ENCODE results near the gene FBXO21.
"Not testable (repeated sequence)": the region's sequence is repeated elsewhere in the genome, so short reads cannot be mapped to it uniquely, and the experiment has no call there.

The FBXO21 gene

GRCh38 chr12:117187421-117187820 lies 2.8 kb downstream of the FBXO21 start:
- TF ChIP-seq ZNF70 (CRISPR knock-in tag; IDR thresholded peaks at IDR 0.05) = no peak
- TF ChIP-seq BACH2 (CRISPR knock-in tag; IDR thresholded peaks at IDR 0.05; ENCODE audit: borderline replicate concordance) = no peak
- TF ChIP-seq CSRNP3 (CRISPR knock-in tag; IDR thresholded peaks at IDR 0.05) = no peak
- no peak for TF ChIP-seq POU6F1 (CRISPR knock-in tag; IDR thresholded peaks at IDR 0.05; ENCODE audit: borderline replicate concordance, low read depth)
- TF ChIP-seq PATZ1 (CRISPR knock-in tag; IDR thresholded peaks at IDR 0.05; ENCODE audit: borderline replicate concordance) = no peak
- no peak for TF ChIP-seq CREB5 (CRISPR knock-in tag; IDR thresholded peaks at IDR 0.05; ENCODE audit: low read depth)
- TF ChIP-seq ARNTL (CRISPR knock-in tag; IDR thresholded peaks at IDR 0.05; ENCODE audit: borderline replicate concordance, low read depth) = no peak
- TF ChIP-seq TOX (CRISPR knock-in tag; IDR thresholded peaks at IDR 0.05; ENCODE audit: borderline replicate concordance) = no peak
- no peak for TF ChIP-seq ZC3H10 (CRISPR knock-in tag; IDR thresholded peaks at IDR 0.05)
- TF ChIP-seq ZNF8 (CRISPR knock-in tag; IDR thresholded peaks at IDR 0.05) = no peak
- TF ChIP-seq PPARA (CRISPR knock-in tag; IDR thresholded peaks at IDR 0.05; ENCODE audit: borderline replicate concordance) = no peak
- no peak for TF ChIP-seq ZFP3 (CRISPR knock-in tag; IDR thresholded peaks at IDR 0.05)
- no peak for TF ChIP-seq GLIS3 (CRISPR knock-in tag; IDR thresholded peaks at IDR 0.05)
- TF ChIP-seq RARB (CRISPR knock-in tag; IDR thresholded peaks at IDR 0.05) = no peak
- TF ChIP-seq ISL1 (CRISPR knock-in tag; IDR thresholded peaks at IDR 0.05) = no peak

GRCh38 chr12:117182866-117183265 lies 7.4 kb downstream of the FBXO21 start:
- no peak for TF ChIP-seq CSRNP3 (CRISPR knock-in tag; IDR thresholded peaks at IDR 0.05)
- TF ChIP-seq TOX (CRISPR knock-in tag; IDR thresholded peaks at IDR 0.05; ENCODE audit: borderline replicate concordance) = no peak
- TF ChIP-seq GLIS3 (CRISPR knock-in tag; IDR thresholded peaks at IDR 0.05) = no peak
- no peak for TF ChIP-seq RARB (CRISPR knock-in tag; IDR thresholded peaks at IDR 0.05)
- no peak for TF ChIP-seq TCF4 (CRISPR knock-in tag; IDR thresholded peaks at IDR 0.05; ENCODE audit: borderline replicate concordance)
- ATAC-seq = no peak

More at GRCh38 chr12:117187421-117187820, 2.8 kb downstream of the FBXO21 start:
- no peak for ATAC-seq

- not testable (repeated sequence) for ATAC-seq
These were observed 8.8 kb downstream of the FBXO21 start for GRCh38 chr12:117181468-117181843.

GRCh38 chr12:117180758-117181467 lies 9.4 kb downstream of the FBXO21 start:
- ATAC-seq = no peak
- TF ChIP-seq BACH2 (CRISPR knock-in tag; IDR thresholded peaks at IDR 0.05; ENCODE audit: borderline replicate concordance) = no peak
- no peak for TF ChIP-seq PATZ1 (CRISPR knock-in tag; IDR thresholded peaks at IDR 0.05; ENCODE audit: borderline replicate concordance)
- no peak for TF ChIP-seq TOX (CRISPR knock-in tag; IDR thresholded peaks at IDR 0.05; ENCODE audit: borderline replicate concordance)
- no peak for TF ChIP-seq OSR1 (CRISPR knock-in tag; IDR thresholded peaks at IDR 0.05)
- TF ChIP-seq PPARA (CRISPR knock-in tag; IDR thresholded peaks at IDR 0.05; ENCODE audit: borderline replicate concordance) = no peak
- no peak for TF ChIP-seq CSDC2 (CRISPR knock-in tag; IDR thresholded peaks at IDR 0.05)
- no peak for TF ChIP-seq ZC3H10 (CRISPR knock-in tag; IDR thresholded peaks at IDR 0.05)
- no peak for TF ChIP-seq TSHZ2 (CRISPR knock-in tag; IDR thresholded peaks at IDR 0.05)
- TF ChIP-seq ESRRG (CRISPR knock-in tag; IDR thresholded peaks at IDR 0.05) = no peak
- TF ChIP-seq POU6F1 (CRISPR knock-in tag; IDR thresholded peaks at IDR 0.05; ENCODE audit: borderline replicate concordance, low read depth) = no peak
- TF ChIP-seq TCF4 (CRISPR knock-in tag; IDR thresholded peaks at IDR 0.05; ENCODE audit: borderline replicate concordance) = no peak

All from SK-N-SH treated with all-trans-retinoic acid at 6 μM for 48 hours (cell line).